GM19351 (cell line): Measurements from ENCODE around the gene SDK1.

Experiments
- ATAC-seq: cut with Tn5 transposase; IDR thresholded peaks from one replicate; pipeline ENCODE4 v1.9.1; 2021; ENCODE audit warnings: mild to moderate bottlenecking, moderate library complexity; ENCODE audit not compliant: unreplicated experiment

SDK1 gene

GRCh38 chr7:3455806-3456595 is 154.9 kb downstream of the SDK1 start:
- ATAC-seq, result no peak

GRCh38 chr7:3459111-3459510 is 158.1 kb downstream of the SDK1 start:
- ATAC-seq, result no peak

GRCh38 chr7:3461923-3462322 is 160.9 kb downstream of the SDK1 start:
- ATAC-seq, result no peak

- ATAC-seq, result no peak
Measured at GRCh38 chr7:3463696-3464095, 162.6 kb downstream of the SDK1 start.

GRCh38 chr7:3464900-3465622 is 164.0 kb downstream of the SDK1 start:
- ATAC-seq, result no peak

- no peak for ATAC-seq
Measured at GRCh38 chr7:3466261-3466660, 165.2 kb downstream of the SDK1 start.

GRCh38 chr7:3469641-3470040 is 168.6 kb downstream of the SDK1 start:
- no peak for ATAC-seq

GRCh38 chr7:3480197-3480596 is 179.1 kb downstream of the SDK1 start:
- no peak for ATAC-seq

GRCh38 chr7:3481435-3481834 is 180.4 kb downstream of the SDK1 start:
- ATAC-seq, result no peak

GRCh38 chr7:3482147-3482921 is 181.3 kb downstream of the SDK1 start:
- no peak for ATAC-seq

GRCh38 chr7:3486841-3487240 is 185.8 kb downstream of the SDK1 start:
- no peak for ATAC-seq

GRCh38 chr7:3488829-3489228 is 187.8 kb downstream of the SDK1 start:
- ATAC-seq, result no peak

GRCh38 chr7:3493499-3493898 is 192.4 kb downstream of the SDK1 start:
- no peak for ATAC-seq

- no peak for ATAC-seq
Measured at GRCh38 chr7:3494947-3495346, 193.9 kb downstream of the SDK1 start.

- no peak for ATAC-seq
Measured at GRCh38 chr7:3495530-3495929, 194.5 kb downstream of the SDK1 start.

GRCh38 chr7:3495954-3496353 is 194.9 kb downstream of the SDK1 start:
- ATAC-seq, result no peak

GRCh38 chr7:3497796-3498195 is 196.7 kb downstream of the SDK1 start:
- ATAC-seq, result no peak

- no peak for ATAC-seq
Measured at GRCh38 chr7:3501671-3502070, 200.6 kb downstream of the SDK1 start.

- ATAC-seq, result no peak
Measured at GRCh38 chr7:3504384-3504783, 203.3 kb downstream of the SDK1 start.

- peak; percentile 83 for ATAC-seq
Measured at GRCh38 chr7:3510101-3511020, 209.3 kb downstream of the SDK1 start.

GRCh38 chr7:3517344-3517743 is 216.3 kb downstream of the SDK1 start:
- ATAC-seq, result no peak
